ENCODE measurements around the gene LGMN.

DNA sequence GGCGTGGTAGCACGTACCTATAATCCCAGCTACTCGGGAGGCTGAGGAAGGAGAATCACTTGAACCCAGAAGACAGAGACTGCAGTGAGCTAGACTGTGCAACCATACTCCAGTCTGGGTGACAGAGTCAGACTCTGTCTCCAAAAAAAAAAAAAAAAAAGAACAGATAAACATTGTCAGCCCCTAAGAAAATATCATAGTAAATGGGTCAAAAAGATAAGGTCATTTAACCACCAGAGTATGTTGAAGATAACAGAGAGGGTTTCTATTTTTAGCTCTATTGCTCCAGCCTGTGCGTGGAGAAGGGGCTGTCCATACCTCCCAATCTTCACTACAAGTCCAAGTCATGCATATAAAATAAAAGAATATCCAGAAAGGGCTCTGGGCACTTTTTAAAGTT is 15.4 kb downstream of the LGMN start:
- TF ChIP-seq, protein P1, sequence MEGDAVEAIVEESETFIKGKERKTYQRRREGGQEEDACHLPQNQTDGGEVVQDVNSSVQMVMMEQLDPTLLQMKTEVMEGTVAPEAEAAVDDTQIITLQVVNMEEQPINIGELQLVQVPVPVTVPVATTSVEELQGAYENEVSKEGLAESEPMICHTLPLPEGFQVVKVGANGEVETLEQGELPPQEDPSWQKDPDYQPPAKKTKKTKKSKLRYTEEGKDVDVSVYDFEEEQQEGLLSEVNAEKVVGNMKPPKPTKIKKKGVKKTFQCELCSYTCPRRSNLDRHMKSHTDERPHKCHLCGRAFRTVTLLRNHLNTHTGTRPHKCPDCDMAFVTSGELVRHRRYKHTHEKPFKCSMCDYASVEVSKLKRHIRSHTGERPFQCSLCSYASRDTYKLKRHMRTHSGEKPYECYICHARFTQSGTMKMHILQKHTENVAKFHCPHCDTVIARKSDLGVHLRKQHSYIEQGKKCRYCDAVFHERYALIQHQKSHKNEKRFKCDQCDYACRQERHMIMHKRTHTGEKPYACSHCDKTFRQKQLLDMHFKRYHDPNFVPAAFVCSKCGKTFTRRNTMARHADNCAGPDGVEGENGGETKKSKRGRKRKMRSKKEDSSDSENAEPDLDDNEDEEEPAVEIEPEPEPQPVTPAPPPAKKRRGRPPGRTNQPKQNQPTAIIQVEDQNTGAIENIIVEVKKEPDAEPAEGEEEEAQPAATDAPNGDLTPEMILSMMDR (IDR thresholded peaks at IDR 0.05) = no peak
- TF ChIP-seq POLR2A (IDR thresholded peaks at IDR 0.05) = no peak
